Prostate gland (tissue), 2 donors: ENCODE data around the gene CRIP3. TPM values are rescaled to one million over a fixed set of nuclear protein-coding genes. Genes with fewer than 3 reads are reported as not detected.

Experiments used
- DNase-seq: peaks from one replicate; pipeline ENCODE4 v3.0.0-alpha.2; 2019; ENCODE audit warnings: low spot score
- H3K27ac ChIP-seq, 2 donors: fragments of 200-600 bp; sonication (generic); 2 replicates each; pipeline ENCODE4 v1.5.1; 2017 to 2019
- H3K27me3 ChIP-seq: fragments of 200-600 bp; sonication (generic); replicated peaks from 2 replicates; pipeline ENCODE4 v1.5.1; 2019; ENCODE audit not compliant: insufficient read depth
- H3K36me3 ChIP-seq, 2 donors: fragments of 200-600 bp; sonication (generic); 1 replicate in 1 of 2; 2 replicates in 1 of 2; pipeline versions ENCODE4 v1.5.1 to v1.8.1; 2017 to 2019
- H3K4me1 ChIP-seq: fragments of 200-600 bp; sonication (generic); replicated peaks from 2 replicates; pipeline ENCODE4 v1.5.1; 2019
- H3K4me3 ChIP-seq, 2 donors: fragments of 200-600 bp; sonication (generic); 2 replicates each; pipeline ENCODE4 v1.5.1; 2017 to 2019
- H3K9me3 ChIP-seq: fragments of 200-600 bp; sonication (generic); 2 replicates; pipeline ENCODE4 v1.5.1; 2017
- CTCF ChIP-seq, 4 experiments: fragments of 200-600 bp in 2 of 4; fragments of 450-650 bp in 2 of 4; sonication (generic) in 2 of 4; IDR thresholded peaks; 1 replicate in 3 of 4; 2 replicates in 1 of 4; pipeline ENCODE4 v1.5.1; 2016 to 2019; ENCODE audit warnings: antibody characterized with exemption in 4 of 4, mild to moderate bottlenecking in 2 of 4, moderate library complexity in 2 of 4
- POLR2A ChIP-seq: fragments of 450-650 bp; IDR thresholded peaks from one replicate; pipeline ENCODE4 v1.6.1; 2016; ENCODE audit warnings: antibody characterized with exemption, mild to moderate bottlenecking
- POLR2AphosphoS5 ChIP-seq: sonication (generic); formaldehyde crosslinking; IDR thresholded peaks from one replicate; pipeline ENCODE4 v1.6.1; 2017; ENCODE audit warnings: antibody characterized with exemption
- WGBS: methylation state at CpG from one replicate; pipeline ENCODE4 v1.1.5; 2018; 5-methylcytosine and 5-hydroxymethylcytosine counted together
- intact Hi-C: fragments of 100-400 bp; cut with DNase I; formaldehyde crosslinking; loops from one replicate; pipeline ENCODE4 v1.14.2; 2022
- total RNA-seq, 2 donors: library from RNA; depleted of rRNA; stranded (reverse); fragments of >200 nt; gene quantifications; one replicate each; pipeline ENCODE4 v1.1.0, GENCODE V29; 2016

Gene CRIP3
- total RNA-seq, 2 donors from 2014 or later: 0.55 to 7.3 TPM

- Histone ChIP-seq H3K9me3 (no peaks in the 10 kb centered on the region), H3K4me3 (no peak overlapping the region), H3K36me3 (no peaks in the 10 kb centered on the region), H3K27me3 (no peaks in the 10 kb centered on the region), H3K27ac (no peak overlapping the region), H3K4me1 (no peaks in the 10 kb centered on the region)
- intact Hi-C loops: no loop called here
- no peak for DNase-seq
- WGBS: 72% methylated on average over 5 of the region's 5 CpGs
- no peak for TF ChIP-seq POLR2AphosphoS5
- TF ChIP-seq POLR2A: no peak
- no peak for TF ChIP-seq CTCF (IDR thresholded peaks at IDR 0.05)
Measured at GRCh38 chr6:43292763-43293318, 15.8 kb downstream of the CRIP3 start.

- intact Hi-C loops: no loop called here
- Histone ChIP-seq H3K27ac (no peak overlapping the region), H3K36me3 (no peaks in the 10 kb centered on the region), H3K27me3 (no peaks in the 10 kb centered on the region), H3K9me3 (no peaks in the 10 kb centered on the region), H3K4me1 (no peaks in the 10 kb centered on the region), H3K4me3 (no peak overlapping the region)
- TF ChIP-seq POLR2A (no peak), CTCF (IDR thresholded peaks at IDR 0.05) (no peak), POLR2AphosphoS5 (no peak)
- 90% methylated on average over 6 of the region's 6 CpGs for WGBS
- no peak for DNase-seq
Measured at GRCh38 chr6:43292341-43292740, 16.3 kb downstream of the CRIP3 start.

- Histone ChIP-seq H3K36me3 (no peaks in the 10 kb centered on the region), H3K27ac (no peak overlapping the region), H3K9me3 (no peaks in the 10 kb centered on the region), H3K4me3 (no peak overlapping the region), H3K4me1 (no peaks in the 10 kb centered on the region), H3K27me3 (no peaks in the 10 kb centered on the region)
- DNase-seq: no peak
- 90% methylated on average over 2 of the region's 2 CpGs for WGBS
- TF ChIP-seq POLR2AphosphoS5 (no peak), POLR2A (no peak), CTCF (IDR thresholded peaks at IDR 0.05) (no peak)
- intact Hi-C loops: no loop called here
Measured at GRCh38 chr6:43291708-43292107, 16.9 kb downstream of the CRIP3 start.

- 63% methylated on average over 6 of the region's 6 CpGs for WGBS
- intact Hi-C loops: no loop called here
- H3K9me3 ChIP-seq: no peaks in the 10 kb centered on the region
Measured at GRCh38 chr6:43290905-43291355, 17.7 kb downstream of the CRIP3 start.

More at GRCh38 chr6:43290905-43291355, 17.7 kb downstream of the CRIP3 start:
- Histone ChIP-seq H3K4me3 (no peak overlapping the region), H3K4me1 (no peaks in the 10 kb centered on the region), H3K27me3 (no peaks in the 10 kb centered on the region), H3K36me3 (no peaks in the 10 kb centered on the region), H3K27ac (no peak overlapping the region)
- no peak for DNase-seq
- no peak for TF ChIP-seq POLR2AphosphoS5
- TF ChIP-seq POLR2A: no peak
- TF ChIP-seq CTCF (IDR thresholded peaks at IDR 0.05): no peak
